ENCODE measurements around the gene RIOX2. TPM values are rescaled to one million over a fixed set of nuclear protein-coding genes. Genes with fewer than 3 reads are reported as not detected.
A peak's percentile ranks its signal among the peaks of the same experiment; 100 is the strongest.
"Not testable (repeated sequence)": the region's sequence is repeated elsewhere in the genome, so short reads cannot be mapped to it uniquely, and the experiment has no call there.

Gene RIOX2
- polyA plus RNA-seq, 3 donors from 2014 or later = 12.3 to 18.8 (median 16.8) TPM

- H3K36me3 Mint-ChIP-seq; H3K27me3 Mint-ChIP-seq (ENCODE audit: low read depth in 3 of 3); H3K9me3 Mint-ChIP-seq: not testable (repeated sequence)
- H3K4me1 Mint-ChIP-seq = peaks cover 20 to 21% of the 10 kb centered on the region in 2 donors
- peak; percentile 9 to 54 (median 26) for DNase-seq
- H3K4me3 Mint-ChIP-seq = peak overlapping the region; percentile 59 to 92 (median 83)
- peak overlapping the region; percentile 39 to 94 (median 86) for H3K27ac Mint-ChIP-seq
Measured at GRCh38 chr3:97910236-97910831, 61.9 kb downstream of the RIOX2 start.

GRCh38 chr3:97909830-97910229 lies 62.4 kb downstream of the RIOX2 start:
- not testable (repeated sequence) for H3K27me3 Mint-ChIP-seq (ENCODE audit: low read depth in 3 of 3); H3K27ac Mint-ChIP-seq; H3K9me3 Mint-ChIP-seq; H3K36me3 Mint-ChIP-seq
- DNase-seq = peak in 1 of 3 donors; percentile 2
- peak overlapping the region in 3 of 5 donors; percentile 82 to 92 (median 88) for H3K4me3 Mint-ChIP-seq
- H3K4me1 Mint-ChIP-seq = peaks cover 20 to 21% of the 10 kb centered on the region in 2 donors

GRCh38 chr3:97901313-97902248 lies 70.7 kb downstream of the RIOX2 start:
- Mint-ChIP-seq H3K27me3 (ENCODE audit: low read depth in 3 of 3) (peaks cover 2 to 5% (median 3%) of the 10 kb centered on the region in 3 donors), H3K36me3 (peaks cover 0 to 4% (median 0%) of the 10 kb centered on the region in 3 donors), H3K4me3 (no peak overlapping the region), H3K27ac (no peak overlapping the region), H3K9me3 (no peaks in the 10 kb centered on the region), H3K4me1 (no peaks in the 10 kb centered on the region)
- DNase-seq = no peak

GRCh38 chr3:97899331-97899730 lies 72.9 kb downstream of the RIOX2 start:
- DNase-seq = no peak
- peaks cover 0 to 4% (median 0%) of the 10 kb centered on the region in 3 donors for H3K36me3 Mint-ChIP-seq
- no peak overlapping the region for H3K27ac Mint-ChIP-seq

GRCh38 chr3:97896547-97896946 lies 75.7 kb downstream of the RIOX2 start:
- no peak overlapping the region for H3K4me3 Mint-ChIP-seq
- peaks cover 0 to 5% (median 5%) of the 10 kb centered on the region in 3 donors for H3K27me3 Mint-ChIP-seq (ENCODE audit: low read depth in 3 of 3)
- no peak overlapping the region for H3K27ac Mint-ChIP-seq
- no peaks in the 10 kb centered on the region for H3K4me1 Mint-ChIP-seq
- H3K36me3 Mint-ChIP-seq = no peaks in the 10 kb centered on the region
- no peaks in the 10 kb centered on the region for H3K9me3 Mint-ChIP-seq
- no peak for DNase-seq

More at GRCh38 chr3:97899331-97899730, 72.9 kb downstream of the RIOX2 start:
- Mint-ChIP-seq H3K9me3 (no peaks in the 10 kb centered on the region), H3K27me3 (ENCODE audit: low read depth in 3 of 3) (peaks cover 2 to 7% (median 3%) of the 10 kb centered on the region in 3 donors), H3K4me3 (no peak overlapping the region), H3K4me1 (no peaks in the 10 kb centered on the region)

DNA sequence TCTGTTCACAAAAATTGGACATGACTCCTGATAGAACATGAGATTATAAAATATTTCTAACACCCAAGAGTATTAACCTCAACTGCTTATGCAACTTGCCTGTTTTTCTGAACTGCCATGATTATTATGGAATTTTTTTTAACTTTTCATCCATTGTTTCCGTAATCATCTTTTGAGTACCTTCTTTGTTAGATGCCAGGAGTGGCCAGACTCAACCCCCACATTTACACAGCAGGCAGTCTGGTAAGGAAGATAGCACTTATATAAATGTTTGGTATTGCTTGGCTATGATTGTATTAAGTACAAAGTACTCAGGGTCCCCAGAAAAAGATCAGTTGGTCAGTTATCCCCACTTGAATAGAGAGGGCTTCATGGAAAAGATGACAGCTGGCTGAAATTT lies 76.1 kb downstream of the RIOX2 start:
- DNase-seq = no peak
- Mint-ChIP-seq H3K4me1 (no peaks in the 10 kb centered on the region), H3K4me3 (no peak overlapping the region), H3K27me3 (ENCODE audit: low read depth in 3 of 3) (peaks cover 0 to 5% (median 5%) of the 10 kb centered on the region in 3 donors), H3K27ac (no peak overlapping the region), H3K9me3 (no peaks in the 10 kb centered on the region), H3K36me3 (no peaks in the 10 kb centered on the region)

DNA sequence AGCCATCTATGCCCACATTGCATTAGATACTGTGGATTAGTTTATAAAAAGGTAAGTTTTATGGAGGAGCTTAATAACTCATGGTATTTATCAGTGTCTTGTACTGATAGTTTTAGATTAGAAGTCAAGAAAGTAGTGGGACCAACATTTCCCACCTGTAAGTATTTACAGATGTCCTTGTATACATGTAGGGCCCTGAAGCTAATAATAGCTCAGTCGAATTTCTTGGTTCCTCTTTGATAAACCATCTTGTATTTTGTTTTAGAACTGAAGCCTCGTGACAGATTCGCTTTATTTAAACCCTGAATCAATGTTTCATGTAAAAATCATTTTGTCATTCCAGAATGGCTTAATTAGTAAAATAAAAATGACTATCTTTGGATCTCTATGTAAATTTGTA lies 77.0 kb downstream of the RIOX2 start:
- no peaks in the 10 kb centered on the region for H3K36me3 Mint-ChIP-seq
- H3K4me1 Mint-ChIP-seq = no peaks in the 10 kb centered on the region
- no peak for DNase-seq

DNA sequence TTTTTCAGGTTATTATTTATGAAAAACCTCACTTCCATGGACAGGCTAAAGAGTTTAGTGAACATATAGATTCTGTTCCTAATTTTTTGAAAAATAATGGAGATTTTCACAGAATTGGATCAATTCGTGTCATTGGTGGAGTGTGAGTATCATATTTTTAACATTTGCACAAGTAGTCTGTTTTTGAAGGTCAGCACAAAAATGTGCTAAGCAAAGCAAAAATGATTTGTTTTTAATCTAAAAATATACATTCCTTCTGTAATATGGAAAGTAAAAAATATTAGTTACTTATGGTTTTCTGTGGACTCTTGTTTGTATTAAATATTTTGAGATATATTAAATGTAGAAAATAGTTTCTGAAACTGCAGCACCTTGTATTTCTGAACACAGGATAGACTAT lies 79.4 kb downstream of the RIOX2 start:
- no peak overlapping the region for H3K27ac Mint-ChIP-seq
- no peaks in the 10 kb centered on the region for H3K36me3 Mint-ChIP-seq
- H3K9me3 Mint-ChIP-seq = no peaks in the 10 kb centered on the region
- H3K4me3 Mint-ChIP-seq = no peak overlapping the region
- no peaks in the 10 kb centered on the region for H3K4me1 Mint-ChIP-seq
- peaks cover 0 to 5% (median 2%) of the 10 kb centered on the region in 3 donors for H3K27me3 Mint-ChIP-seq (ENCODE audit: low read depth in 3 of 3)
- no peak for DNase-seq

More for the DNA sequence above, 77.0 kb downstream of the RIOX2 start:
- H3K9me3 Mint-ChIP-seq = no peaks in the 10 kb centered on the region
- peaks cover 0 to 5% (median 5%) of the 10 kb centered on the region in 3 donors for H3K27me3 Mint-ChIP-seq (ENCODE audit: low read depth in 3 of 3)
- no peak overlapping the region for H3K27ac Mint-ChIP-seq
- no peak overlapping the region for H3K4me3 Mint-ChIP-seq

Other genes starting within 250 kb of the RIOX2 start
- 1 to 10 TPM; 1.3 to 4.7 (median 1.6) TPM for gene ARL6, start 207.7 kb downstream of the RIOX2 start, polyA plus RNA-seq
- under 1 TPM in 2 of 3 donors, not detected in 1; 0.17 to 0.48 TPM for gene CRYBG3, start 150.4 kb downstream of the RIOX2 start, polyA plus RNA-seq
- gene GABRR3, start 62.9 kb upstream of the RIOX2 start, polyA plus RNA-seq = not detected
- not detected for gene OR5AC2, start 114.7 kb upstream of the RIOX2 start, polyA plus RNA-seq
- gene OR5H1, start 158.3 kb upstream of the RIOX2 start, polyA plus RNA-seq = not detected
- not detected for gene OR5H14, start 175.0 kb upstream of the RIOX2 start, polyA plus RNA-seq
- gene OR5H15, start 194.3 kb upstream of the RIOX2 start, polyA plus RNA-seq = not detected

Data from immature natural killer cell (primary cell).